ENCODE measurements around the gene WNT9A. TPM values are rescaled to one million over a fixed set of nuclear protein-coding genes. Genes with fewer than 3 reads are reported as not detected.

WNT9A gene
- total RNA-seq, 1 donor from 2014 or later = 2.1 TPM

- H3K4me1 ChIP-seq (ENCODE audit: control insufficient read depth in 3 of 3, insufficient read depth in 3 of 3, low read length in 3 of 3) = no peaks in the 10 kb centered on the region
- H3K27me3 ChIP-seq (ENCODE audit: control insufficient read depth in 3 of 3, insufficient read depth in 3 of 3, low read length in 3 of 3) = no peaks in the 10 kb centered on the region
- H3K4me3 ChIP-seq (ENCODE audit: low read length in 3 of 3) = no peak overlapping the region
- H3K36me3 ChIP-seq (ENCODE audit: control insufficient read depth in 3 of 3, insufficient read depth in 3 of 3, low read length in 3 of 3) = no peaks in the 10 kb centered on the region
- no peak overlapping the region for H3K9ac ChIP-seq (ENCODE audit: low read depth in 1 of 3, low read length in 3 of 3)
- H3K27ac ChIP-seq (ENCODE audit: low read depth, low read length) = no peak overlapping the region
- peaks cover 3 to 6% (median 6%) of the 10 kb centered on the region in 3 donors for H3K9me3 ChIP-seq (ENCODE audit: control insufficient read depth in 3 of 3, low read length in 3 of 3)
Measured at GRCh38 chr1:227869279-227869842, 78.4 kb downstream of the WNT9A start.

Small RNAs within 50 kb of the gene (small RNA-seq; reads per million reads assigned to genes)
- 0.21 reads per million for gene MIR5008
- not detected for gene SEPT14P17

Other genes starting within 250 kb of the WNT9A start
- 19.3 TPM for gene JMJD4, start 212.6 kb downstream of the WNT9A start, total RNA-seq
- gene SNAP47, start 212.5 kb downstream of the WNT9A start, total RNA-seq = 44.9 TPM
- not detected for gene PRSS38, start 132.3 kb downstream of the WNT9A start, total RNA-seq
- not detected for gene WNT3A, start 59.1 kb upstream of the WNT9A start, total RNA-seq
- gene ARF1, start 134.8 kb upstream of the WNT9A start, total RNA-seq = 101 TPM
- gene C1orf35, start 155.4 kb upstream of the WNT9A start, total RNA-seq = 4.7 TPM
- gene MRPL55, start 161.4 kb upstream of the WNT9A start, total RNA-seq = 38.1 TPM
- 165 TPM for gene GUK1, start 192.3 kb upstream of the WNT9A start, total RNA-seq
- gene GJC2, start 202.0 kb upstream of the WNT9A start, total RNA-seq = 1.6 TPM
- gene IBA57, start 217.9 kb upstream of the WNT9A start, total RNA-seq = 3.1 TPM